Activated CD4-positive, alpha-beta T cell treated with anti-CD3 and anti-CD28 coated beads for 1 hour (primary cell): ENCODE results near the gene HMCN2.
"Not testable (repeated sequence)": the region's sequence is repeated elsewhere in the genome, so short reads cannot be mapped to it uniquely, and the experiment has no call there.

Source experiments
- DNase-seq: peaks from one replicate; pipeline ENCODE4 v3.0.0-alpha.2; 2020

Gene HMCN2

DNA sequence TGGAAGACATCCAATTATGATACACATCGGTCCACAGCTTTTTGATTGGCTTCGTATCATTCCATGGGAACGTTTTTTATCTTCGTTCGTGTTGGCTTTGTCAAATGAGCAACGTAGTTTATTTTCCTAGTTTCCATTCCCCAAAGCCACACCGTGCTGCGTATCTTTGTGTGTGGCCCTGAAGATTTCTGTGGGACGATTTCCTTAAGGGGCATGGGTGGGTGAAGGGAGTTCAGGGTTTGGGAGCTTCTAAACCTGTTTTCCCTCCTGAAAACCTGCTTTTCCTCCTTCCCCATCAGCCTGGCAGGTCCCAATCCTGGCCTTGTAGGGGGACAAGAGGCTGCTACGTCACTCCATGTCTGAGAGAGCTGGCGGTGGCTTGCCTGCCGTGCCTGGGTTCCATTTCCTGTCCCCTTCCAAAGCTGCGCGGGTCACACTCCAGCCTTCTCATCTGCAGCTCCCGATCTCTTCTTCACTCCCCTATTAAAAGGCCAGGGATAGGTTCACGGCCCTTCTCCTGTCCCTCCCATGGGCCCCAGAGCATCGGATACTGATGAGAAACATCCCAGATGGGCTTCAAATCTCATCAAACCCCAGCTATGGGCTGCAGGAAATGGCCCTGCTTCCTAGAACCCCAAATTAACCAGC is 155.7 kb downstream of the HMCN2 start:
- no peak for DNase-seq

- no peak for DNase-seq
Measured at GRCh38 chr9:130421802-130422276, 156.3 kb downstream of the HMCN2 start.

DNA sequence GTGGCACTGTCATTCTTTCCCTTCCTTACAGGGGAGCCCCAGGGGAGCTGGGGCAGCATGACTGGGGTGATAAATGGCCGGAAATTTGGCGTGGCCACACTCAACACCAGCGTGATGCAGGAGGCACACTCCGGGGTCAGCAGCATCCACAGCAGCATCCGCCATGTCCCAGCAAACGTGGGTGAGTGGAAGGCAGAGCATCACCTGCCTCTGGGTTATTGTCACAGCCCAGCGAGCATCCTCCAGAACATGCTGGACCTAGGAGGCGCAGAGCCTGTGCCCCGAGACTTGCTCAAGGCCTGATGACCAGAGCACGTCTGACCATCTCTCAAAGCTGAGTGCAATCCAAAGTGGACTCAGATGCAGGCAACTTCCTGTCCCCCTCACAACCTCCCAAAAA is 157.0 kb downstream of the HMCN2 start:
- DNase-seq = no peak

- no peak for DNase-seq
Measured at GRCh38 chr9:130423272-130423671, 157.7 kb downstream of the HMCN2 start.

- DNase-seq = no peak
Measured at GRCh38 chr9:130424595-130425454, 159.3 kb downstream of the HMCN2 start.

GRCh38 chr9:130425741-130426466 is 160.3 kb downstream of the HMCN2 start:
- no peak for DNase-seq

DNA sequence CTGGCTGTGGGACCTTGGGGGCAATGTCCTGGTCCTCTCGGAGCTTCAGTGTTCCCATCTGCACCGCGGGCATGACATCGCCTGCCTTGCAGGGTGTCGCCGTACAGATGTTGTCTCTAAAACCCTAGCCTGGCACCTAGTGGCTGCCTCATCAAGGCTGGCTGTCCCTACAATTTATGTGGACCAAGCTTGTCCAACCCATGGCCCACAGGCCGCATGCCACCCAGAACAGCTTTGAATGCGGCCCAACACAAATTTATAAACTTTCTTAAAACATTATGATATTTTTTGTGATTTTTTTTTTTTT is 160.9 kb downstream of the HMCN2 start:
- no peak for DNase-seq

DNA sequence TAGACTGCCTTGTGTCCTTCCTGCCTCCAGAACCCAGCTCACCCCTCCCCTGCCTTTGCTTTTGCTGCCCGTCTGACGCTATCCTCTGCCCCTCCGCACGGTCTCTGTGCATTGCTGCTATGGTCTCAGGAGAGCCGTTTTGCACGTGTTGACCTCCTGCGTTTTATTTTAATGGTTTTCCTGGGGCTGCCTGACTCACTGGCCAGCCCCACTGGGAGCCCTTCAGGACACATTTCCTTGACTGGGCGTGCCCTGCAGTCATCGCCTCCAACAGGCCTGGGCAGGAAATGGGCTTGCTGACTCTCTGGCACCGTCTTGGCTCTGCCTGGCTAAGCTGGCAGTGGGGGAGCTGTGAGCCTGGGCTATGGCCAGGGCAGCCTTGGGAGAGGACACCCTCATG is 161.3 kb downstream of the HMCN2 start:
- DNase-seq = no peak

DNA sequence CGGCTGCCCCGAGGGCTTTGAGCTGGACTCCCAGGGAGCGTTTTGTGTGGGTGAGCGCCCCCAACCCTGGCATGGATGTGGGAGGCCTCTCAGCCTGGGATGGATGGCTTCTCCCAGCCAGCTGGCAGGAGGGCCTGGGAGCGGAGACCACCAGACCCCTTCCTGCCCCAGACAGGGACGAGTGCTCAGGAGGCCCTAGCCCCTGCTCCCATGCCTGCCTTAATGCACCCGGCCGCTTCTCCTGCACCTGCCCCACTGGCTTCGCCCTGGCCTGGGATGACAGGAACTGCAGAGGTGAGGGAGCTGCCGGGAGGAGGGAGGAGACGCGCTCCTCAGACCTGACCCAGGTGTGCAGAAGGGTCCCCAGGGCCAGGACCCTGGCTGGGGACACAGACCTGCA is 161.8 kb downstream of the HMCN2 start:
- no peak for DNase-seq

DNA sequence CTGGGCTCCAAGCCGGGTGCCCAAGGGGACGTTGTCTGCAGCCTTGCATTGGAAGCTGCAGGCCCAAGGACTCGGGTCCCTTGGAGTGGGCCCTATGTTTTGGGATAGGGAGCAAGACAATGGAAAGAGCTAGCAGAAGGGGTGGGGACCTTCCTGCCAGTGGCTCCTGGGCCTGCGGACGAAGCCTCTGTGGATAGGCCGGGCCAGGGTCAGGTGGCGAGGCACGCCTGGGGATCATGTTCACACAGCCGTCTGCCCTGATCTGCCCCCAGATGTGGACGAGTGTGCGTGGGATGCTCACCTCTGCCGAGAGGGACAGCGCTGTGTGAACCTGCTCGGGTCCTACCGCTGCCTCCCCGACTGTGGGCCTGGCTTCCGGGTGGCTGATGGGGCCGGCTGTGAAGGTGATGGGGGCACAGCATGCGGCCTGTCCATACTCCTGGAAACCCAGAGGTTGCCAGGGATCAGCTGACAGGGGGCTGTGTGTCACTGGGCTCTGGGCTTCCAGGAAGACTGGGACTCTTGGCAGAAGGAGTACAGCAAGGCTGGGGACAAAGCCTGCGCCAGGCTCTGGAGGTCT is 162.6 kb downstream of the HMCN2 start:
- DNase-seq = no peak

DNA sequence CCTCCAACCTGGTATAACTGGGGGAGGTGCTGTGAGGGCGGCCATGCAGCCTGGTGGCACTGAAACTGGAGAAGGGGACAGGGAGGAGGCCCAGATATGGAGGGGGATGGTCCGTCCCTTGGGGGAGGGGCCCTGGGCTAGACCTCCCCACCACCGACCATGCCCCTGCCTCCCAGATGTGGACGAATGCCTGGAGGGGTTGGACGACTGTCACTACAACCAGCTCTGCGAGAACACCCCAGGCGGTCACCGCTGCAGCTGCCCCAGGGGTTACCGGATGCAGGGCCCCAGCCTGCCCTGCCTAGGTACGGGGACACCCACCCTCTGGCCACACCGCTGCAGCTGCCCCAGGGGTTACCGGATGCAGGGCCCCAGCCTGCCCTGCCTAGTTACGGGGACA is 163.8 kb downstream of the HMCN2 start:
- no peak for DNase-seq

- no peak for DNase-seq
Measured at GRCh38 chr9:130429831-130430230, 164.3 kb downstream of the HMCN2 start.

DNA sequence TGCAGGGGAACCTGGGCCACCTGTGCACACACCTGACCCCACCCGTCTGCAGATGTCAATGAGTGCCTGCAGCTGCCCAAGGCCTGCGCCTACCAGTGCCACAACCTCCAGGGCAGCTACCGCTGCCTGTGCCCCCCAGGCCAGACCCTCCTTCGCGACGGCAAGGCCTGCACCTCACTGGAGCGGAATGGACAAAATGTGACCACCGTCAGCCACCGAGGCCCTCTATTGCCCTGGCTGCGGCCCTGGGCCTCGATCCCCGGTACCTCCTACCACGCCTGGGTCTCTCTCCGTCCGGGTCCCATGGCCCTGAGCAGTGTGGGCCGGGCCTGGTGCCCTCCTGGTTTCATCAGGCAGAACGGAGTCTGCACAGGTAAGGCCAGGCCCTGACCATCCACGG is 164.7 kb downstream of the HMCN2 start:
- no peak for DNase-seq

DNA sequence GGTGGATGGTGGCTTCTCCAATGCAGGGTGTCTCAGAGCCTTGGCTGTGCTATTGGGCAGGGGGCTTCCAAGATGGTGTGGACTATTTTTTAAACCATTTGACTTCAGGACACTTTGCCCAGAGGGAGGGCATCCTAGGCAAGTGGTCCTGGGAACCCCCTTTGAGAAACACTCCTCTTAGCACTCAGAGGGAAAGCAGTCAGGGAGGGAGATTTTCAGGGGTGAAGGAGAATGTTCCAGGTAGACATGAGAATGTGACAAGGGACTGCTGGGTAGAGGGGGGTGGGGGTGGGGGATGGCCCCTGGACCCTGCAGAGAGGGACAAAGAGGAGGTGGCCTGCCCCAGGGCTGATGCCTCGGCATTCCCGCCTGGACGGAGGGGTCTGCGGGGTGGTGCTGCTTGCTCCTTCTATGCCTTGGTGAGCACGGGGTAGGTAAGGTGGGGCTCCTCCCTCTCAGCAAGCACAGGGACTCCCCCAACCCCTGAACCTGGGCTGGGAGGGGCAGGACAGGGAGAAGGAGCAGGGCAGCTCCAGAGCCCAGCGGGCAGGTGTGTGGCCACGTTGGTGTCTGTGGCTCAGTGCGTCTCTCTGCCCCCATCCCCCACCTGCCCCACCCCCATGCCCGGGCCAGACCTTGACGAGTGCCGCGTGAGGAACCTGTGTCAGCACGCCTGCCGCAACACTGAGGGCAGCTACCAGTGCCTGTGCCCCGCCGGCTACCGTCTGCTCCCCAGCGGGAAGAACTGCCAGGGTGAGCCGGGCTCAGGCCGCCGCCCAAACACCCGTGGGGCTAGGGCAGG is 165.4 kb downstream of the HMCN2 start:
- no peak for DNase-seq

DNA sequence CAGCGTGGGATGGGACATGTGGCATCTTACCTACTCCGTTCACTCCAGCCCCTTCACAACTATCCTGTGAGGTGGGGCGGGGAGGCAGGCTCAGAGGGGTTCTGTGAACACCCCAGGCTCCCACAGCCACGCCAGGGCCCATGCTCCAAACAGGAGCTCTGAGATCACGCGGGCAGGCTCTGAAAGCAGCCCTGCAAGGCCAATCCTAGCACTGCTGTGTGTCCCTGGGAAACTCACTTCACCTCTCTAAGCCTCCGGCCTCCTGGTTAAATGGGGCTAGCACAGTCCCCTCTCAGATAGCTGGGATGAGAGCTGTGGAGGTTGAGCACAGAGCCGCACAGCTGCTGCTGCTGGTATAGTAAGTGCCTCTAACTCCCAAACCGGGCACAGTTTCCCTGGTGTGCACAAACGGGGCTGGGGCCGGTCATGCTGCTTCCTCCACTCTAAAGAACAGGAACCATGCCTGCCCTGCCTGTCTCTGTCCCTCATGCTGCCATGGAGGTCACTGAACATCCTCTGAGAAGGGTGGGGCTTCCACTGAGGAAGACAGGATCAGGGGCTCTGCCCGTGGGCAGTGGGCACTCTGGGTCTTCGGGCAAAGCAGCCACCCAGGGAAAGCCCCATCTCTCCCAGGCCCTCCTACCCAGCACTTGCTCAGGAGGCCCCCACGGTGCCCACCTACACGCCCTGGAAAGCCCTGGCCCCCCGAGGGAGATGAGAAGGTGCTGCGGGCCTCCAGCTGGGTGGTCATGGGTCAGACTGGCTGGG is 166.2 kb downstream of the HMCN2 start:
- DNase-seq = no peak

DNA sequence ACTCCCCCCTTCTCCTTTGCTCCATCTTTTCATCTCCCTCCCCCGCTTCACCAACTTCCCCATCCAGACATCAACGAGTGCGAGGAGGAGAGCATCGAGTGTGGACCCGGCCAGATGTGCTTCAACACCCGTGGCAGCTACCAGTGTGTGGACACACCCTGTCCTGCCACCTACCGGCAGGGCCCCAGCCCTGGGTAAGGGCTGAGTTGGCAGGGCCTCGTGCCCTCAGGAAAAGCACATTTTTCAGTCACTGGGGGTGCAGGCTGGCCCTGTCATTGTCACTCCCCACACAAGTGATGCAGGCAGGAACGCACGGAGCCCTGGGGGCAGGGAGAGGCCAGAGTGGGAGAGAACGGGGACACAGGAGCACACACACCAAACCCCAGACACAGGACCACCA is 166.8 kb downstream of the HMCN2 start:
- DNase-seq = no peak

DNA sequence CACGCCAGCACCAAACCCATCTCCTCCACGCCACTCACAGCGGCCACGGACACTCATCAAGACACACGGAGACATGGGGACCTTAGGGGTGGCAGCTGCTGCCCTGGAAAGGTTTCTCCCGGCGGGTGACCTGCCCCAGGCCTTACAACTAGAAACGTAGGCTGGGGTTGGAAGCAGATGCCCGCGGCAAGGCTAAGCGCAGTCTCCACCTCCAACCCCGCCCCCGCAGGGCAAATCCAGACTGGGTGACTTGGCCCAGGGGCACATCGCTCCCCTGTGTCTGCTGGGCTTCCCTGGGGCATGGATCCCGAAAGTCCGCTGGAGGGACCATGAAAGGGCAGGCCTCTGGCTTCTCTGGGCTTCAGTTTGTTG is 167.2 kb downstream of the HMCN2 start:
- DNase-seq = no peak

GRCh38 chr9:130433168-130433946 is 167.8 kb downstream of the HMCN2 start:
- no peak for DNase-seq

- DNase-seq = no peak
Measured at GRCh38 chr9:130433947-130434262, 168.3 kb downstream of the HMCN2 start.

- not testable (repeated sequence) for DNase-seq
Measured at GRCh38 chr9:130434656-130435055, 169.1 kb downstream of the HMCN2 start.
